Suprapubic skin (tissue), 4 donors: ENCODE measurements around the gene GPN2. TPM values are rescaled to one million over a fixed set of nuclear protein-coding genes. Genes with fewer than 3 reads are reported as not detected.

Source experiments
- DNase-seq, 2 donors: peaks; one replicate each; pipeline ENCODE4 v3.0.0-alpha.2; 2019; ENCODE audit warnings: low spot score in 2 of 2
- H3K27ac ChIP-seq: fragments of 200-600 bp; sonication (generic); one replicate; pipeline ENCODE4 v1.5.1; 2019
- H3K27me3 ChIP-seq: fragments of 200-600 bp; sonication (generic); one replicate; pipeline ENCODE4 v1.5.1; 2019
- H3K36me3 ChIP-seq: fragments of 200-600 bp; sonication (generic); one replicate; pipeline ENCODE4 v1.5.1; 2019
- H3K4me1 ChIP-seq: fragments of 200-600 bp; sonication (generic); one replicate; pipeline ENCODE4 v1.5.1; 2019
- H3K4me3 ChIP-seq: fragments of 200-600 bp; sonication (generic); one replicate; pipeline ENCODE4 v1.5.1; 2019; ENCODE audit warnings: mild to moderate bottlenecking
- H3K9me3 ChIP-seq: fragments of 200-600 bp; sonication (generic); one replicate; pipeline ENCODE4 v1.5.1; 2019
- EP300 ChIP-seq: sonication (generic); formaldehyde crosslinking; IDR thresholded peaks from one replicate; pipeline ENCODE4 v1.6.1; 2017; ENCODE audit warnings: antibody characterized with exemption
- POLR2A ChIP-seq, 2 donors: fragments of 450-650 bp; IDR thresholded peaks; one replicate each; pipeline ENCODE4 v1.6.1; 2017; ENCODE audit warnings: antibody characterized with exemption in 2 of 2, mild to moderate bottlenecking in 2 of 2, moderate library complexity in 2 of 2
- POLR2AphosphoS5 ChIP-seq, 3 donors: sonication (generic); formaldehyde crosslinking; IDR thresholded peaks; one replicate each; pipeline ENCODE4 v1.6.1; 2017; ENCODE audit warnings: antibody characterized with exemption in 3 of 3
- WGBS: methylation state at CpG from one replicate; pipeline ENCODE4 v1.1.5; 2018; 5-methylcytosine and 5-hydroxymethylcytosine counted together
- total RNA-seq, 4 donors: library from RNA; depleted of rRNA; stranded (reverse); fragments of >200 nt; gene quantifications; one replicate each; pipeline ENCODE4 v1.1.0, GENCODE V29; 2016
- TF ChIP-seq, protein P1 (sequence below), 2 donors: fragments of 200-600 bp in 1 of 2; fragments of 450-650 bp in 1 of 2; sonication (generic) in 1 of 2; IDR thresholded peaks; one replicate each; pipeline ENCODE4 v1.5.1; 2016 to 2019; ENCODE audit warnings: antibody characterized with exemption in 2 of 2, mild to moderate bottlenecking in 1 of 2, moderate library complexity in 1 of 2

Gene GPN2
- total RNA-seq, 4 donors from 2014 or later, result 13.2 to 25.3 (median 18.8) TPM

DNA sequence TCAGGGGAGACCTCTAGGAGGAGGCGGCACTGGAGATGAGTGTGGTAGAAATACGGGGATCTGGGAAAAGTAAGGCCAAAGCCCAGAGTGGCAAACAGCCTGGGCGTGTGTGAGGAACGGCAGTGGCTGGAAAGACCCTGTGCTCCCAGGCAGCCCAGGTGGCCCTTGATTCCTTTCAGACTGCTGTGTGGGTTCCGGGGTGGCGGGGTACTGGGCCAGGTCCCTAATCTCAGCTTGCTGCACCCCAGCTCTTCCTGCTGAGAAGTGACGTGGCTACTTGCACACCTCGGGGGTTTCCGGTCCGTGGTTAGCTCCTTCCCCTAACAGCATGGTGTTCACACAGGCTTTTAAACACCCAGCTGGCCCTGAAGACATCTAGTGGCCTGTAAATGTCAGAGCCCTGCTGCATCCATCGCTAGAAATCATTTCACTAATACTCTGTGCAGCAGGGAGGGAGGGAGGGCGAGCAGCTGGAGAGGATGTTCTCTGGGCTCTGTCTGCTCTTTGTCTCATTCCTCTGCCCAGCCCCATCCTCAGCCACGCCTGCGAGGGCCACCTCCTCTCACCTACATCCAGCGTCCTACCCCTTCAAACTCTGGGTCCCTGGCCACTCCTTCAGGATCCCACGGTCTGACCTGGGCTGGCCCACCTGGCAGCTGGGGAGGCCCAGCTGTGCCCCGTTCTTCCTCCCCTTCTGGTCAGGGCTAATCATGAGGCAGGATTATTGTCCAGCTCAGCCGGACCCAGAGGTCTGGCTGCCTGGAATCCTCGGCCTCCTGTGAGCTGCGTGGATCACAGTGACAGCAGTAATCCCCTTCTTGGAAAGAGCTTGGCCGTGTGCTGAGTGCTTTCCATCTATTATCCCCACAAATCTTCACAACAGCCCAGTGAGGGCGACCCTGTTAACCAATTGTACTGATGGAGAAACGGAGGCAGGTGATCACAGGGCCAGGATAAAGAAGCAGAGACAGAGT is 56.4 kb downstream of the GPN2 start:
- no peak for DNase-seq

DNA sequence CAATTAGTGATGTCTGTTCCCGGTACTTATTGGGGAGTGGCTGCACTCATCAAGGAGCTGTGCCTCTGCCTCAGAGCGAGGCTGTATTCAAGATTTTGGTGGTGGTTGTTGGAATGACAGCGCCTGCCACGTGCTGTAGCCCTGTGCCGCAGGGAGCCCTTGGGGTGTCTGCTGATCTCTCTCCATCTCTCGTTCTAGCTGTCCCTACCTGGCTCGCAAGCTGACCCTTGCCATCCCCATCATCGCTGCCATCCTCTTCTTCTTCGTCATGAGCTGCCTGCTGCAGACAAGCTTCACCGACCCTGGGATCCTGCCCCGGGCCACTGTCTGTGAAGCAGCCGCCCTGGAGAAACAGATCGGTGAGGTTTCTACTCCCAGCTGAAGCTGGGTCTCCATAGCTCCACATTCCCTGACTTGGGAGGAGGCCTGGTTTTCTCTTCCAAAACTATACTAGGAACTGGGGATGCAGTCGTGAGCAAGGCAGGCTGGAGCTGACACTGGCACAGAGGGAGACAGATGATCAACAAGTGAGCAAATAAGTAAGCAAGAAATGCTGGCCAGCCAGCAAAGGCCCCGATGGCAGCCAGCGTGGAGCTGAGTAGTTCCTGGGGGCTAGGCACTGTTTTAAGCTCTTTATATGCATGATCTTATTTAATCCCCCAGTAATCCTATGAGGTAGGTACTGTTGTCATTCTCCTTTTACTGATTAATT is 57.7 kb downstream of the GPN2 start:
- Histone ChIP-seq H3K9me3 (no peaks in the 10 kb centered on the region), H3K27ac (no peak overlapping the region), H3K36me3 (peaks cover 36% of the 10 kb centered on the region), H3K27me3 (no peaks in the 10 kb centered on the region), H3K4me3 (no peak overlapping the region), H3K4me1 (peaks cover 27% of the 10 kb centered on the region)
- no peak for TF ChIP-seq POLR2A (IDR thresholded peaks at IDR 0.05)
- TF ChIP-seq, protein P1, sequence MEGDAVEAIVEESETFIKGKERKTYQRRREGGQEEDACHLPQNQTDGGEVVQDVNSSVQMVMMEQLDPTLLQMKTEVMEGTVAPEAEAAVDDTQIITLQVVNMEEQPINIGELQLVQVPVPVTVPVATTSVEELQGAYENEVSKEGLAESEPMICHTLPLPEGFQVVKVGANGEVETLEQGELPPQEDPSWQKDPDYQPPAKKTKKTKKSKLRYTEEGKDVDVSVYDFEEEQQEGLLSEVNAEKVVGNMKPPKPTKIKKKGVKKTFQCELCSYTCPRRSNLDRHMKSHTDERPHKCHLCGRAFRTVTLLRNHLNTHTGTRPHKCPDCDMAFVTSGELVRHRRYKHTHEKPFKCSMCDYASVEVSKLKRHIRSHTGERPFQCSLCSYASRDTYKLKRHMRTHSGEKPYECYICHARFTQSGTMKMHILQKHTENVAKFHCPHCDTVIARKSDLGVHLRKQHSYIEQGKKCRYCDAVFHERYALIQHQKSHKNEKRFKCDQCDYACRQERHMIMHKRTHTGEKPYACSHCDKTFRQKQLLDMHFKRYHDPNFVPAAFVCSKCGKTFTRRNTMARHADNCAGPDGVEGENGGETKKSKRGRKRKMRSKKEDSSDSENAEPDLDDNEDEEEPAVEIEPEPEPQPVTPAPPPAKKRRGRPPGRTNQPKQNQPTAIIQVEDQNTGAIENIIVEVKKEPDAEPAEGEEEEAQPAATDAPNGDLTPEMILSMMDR (IDR thresholded peaks at IDR 0.05), result no peak
- TF ChIP-seq POLR2AphosphoS5 (IDR thresholded peaks at IDR 0.05), result no peak
- no peak for TF ChIP-seq EP300
- DNase-seq, result no peak
- WGBS, result 86% methylated on average over 16 of the region's 16 CpGs

More for the DNA sequence above, 56.4 kb downstream of the GPN2 start:
- Histone ChIP-seq H3K27ac (no peak overlapping the region), H3K4me1 (peaks cover 14% of the 10 kb centered on the region), H3K9me3 (no peaks in the 10 kb centered on the region), H3K4me3 (no peak overlapping the region), H3K36me3 (peaks cover 50% of the 10 kb centered on the region), H3K27me3 (no peaks in the 10 kb centered on the region)
- TF ChIP-seq POLR2AphosphoS5 (IDR thresholded peaks at IDR 0.05) (no peak), POLR2A (IDR thresholded peaks at IDR 0.05) (no peak)
- WGBS, result 82% methylated on average over 14 of the region's 23 CpGs

DNA sequence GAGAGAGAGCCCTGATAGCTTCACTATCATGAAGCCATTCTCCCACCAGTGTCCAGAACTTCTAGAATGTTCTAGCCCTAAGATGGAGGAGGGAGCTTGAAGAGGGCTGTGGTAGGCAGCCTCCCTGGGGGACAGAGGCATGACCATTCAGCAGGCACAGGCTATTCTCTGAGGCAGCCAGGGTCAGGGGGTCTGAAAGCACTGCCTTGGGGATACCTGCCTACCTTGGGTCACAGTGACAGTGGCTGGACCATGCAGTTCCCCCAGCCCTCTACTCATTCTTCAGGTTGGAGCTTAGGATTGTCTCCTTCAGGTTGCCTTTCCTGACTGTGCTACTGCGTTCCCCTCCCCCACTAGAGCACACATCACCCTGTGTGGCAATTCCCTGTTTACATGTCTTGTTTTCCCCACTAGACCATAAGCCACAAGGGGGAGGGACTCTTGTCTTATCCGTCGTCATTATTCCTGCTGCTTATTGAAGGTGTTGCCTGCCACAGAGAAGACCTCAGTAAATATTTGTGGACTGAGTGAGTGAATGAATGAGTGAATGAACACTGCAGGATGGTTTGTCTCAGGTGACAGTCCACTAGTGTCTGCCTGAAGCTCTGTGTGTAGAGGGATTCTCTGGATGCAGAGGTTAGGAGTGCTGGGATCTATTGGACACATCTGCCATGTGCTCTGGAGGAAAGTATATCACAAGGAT is 58.4 kb downstream of the GPN2 start:
- Histone ChIP-seq H3K9me3 (no peaks in the 10 kb centered on the region), H3K36me3 (peaks cover 36% of the 10 kb centered on the region), H3K27ac (no peak overlapping the region), H3K4me1 (peaks cover 32% of the 10 kb centered on the region), H3K27me3 (no peaks in the 10 kb centered on the region), H3K4me3 (no peak overlapping the region)
- 76% methylated on average over 3 of the region's 3 CpGs for WGBS
- TF ChIP-seq POLR2A (IDR thresholded peaks at IDR 0.05) (no peak), EP300 (no peak), POLR2AphosphoS5 (IDR thresholded peaks at IDR 0.05) (no peak)
- TF ChIP-seq, protein P1 (IDR thresholded peaks at IDR 0.05), result no peak
- DNase-seq, result no peak

DNA sequence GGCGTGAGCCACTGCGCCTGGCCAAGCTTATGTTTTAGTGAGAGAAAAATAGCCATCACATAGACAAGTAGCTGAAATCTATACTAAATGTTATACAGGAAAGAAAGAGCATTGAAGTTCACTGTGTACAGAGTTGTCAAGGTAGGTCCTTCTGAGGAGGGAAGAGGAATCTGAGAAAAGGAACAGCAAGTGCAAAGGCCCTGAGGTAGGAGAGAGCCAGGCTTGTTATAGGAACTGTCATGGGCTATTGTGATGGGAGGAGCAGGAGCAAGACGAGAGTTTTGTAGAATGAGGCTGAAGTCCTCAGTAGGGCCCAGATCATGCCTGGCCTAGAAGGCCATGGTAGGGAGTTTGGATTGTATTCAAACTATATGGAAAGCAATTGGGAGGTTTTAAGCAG is 59.0 kb downstream of the GPN2 start:
- DNase-seq, result no peak
- peaks cover 33% of the 10 kb centered on the region for H3K36me3 ChIP-seq
- no peak overlapping the region for H3K4me3 ChIP-seq
- H3K9me3 ChIP-seq, result no peaks in the 10 kb centered on the region
- H3K27me3 ChIP-seq, result no peaks in the 10 kb centered on the region
- TF ChIP-seq, protein P1 (IDR thresholded peaks at IDR 0.05), result no peak
- no peak for TF ChIP-seq POLR2AphosphoS5 (IDR thresholded peaks at IDR 0.05)
- TF ChIP-seq EP300, result no peak
- TF ChIP-seq POLR2A (IDR thresholded peaks at IDR 0.05), result no peak
- 87% methylated on average over 3 of the region's 3 CpGs for WGBS
- no peak overlapping the region for H3K27ac ChIP-seq
- H3K4me1 ChIP-seq, result peaks cover 34% of the 10 kb centered on the region

DNA sequence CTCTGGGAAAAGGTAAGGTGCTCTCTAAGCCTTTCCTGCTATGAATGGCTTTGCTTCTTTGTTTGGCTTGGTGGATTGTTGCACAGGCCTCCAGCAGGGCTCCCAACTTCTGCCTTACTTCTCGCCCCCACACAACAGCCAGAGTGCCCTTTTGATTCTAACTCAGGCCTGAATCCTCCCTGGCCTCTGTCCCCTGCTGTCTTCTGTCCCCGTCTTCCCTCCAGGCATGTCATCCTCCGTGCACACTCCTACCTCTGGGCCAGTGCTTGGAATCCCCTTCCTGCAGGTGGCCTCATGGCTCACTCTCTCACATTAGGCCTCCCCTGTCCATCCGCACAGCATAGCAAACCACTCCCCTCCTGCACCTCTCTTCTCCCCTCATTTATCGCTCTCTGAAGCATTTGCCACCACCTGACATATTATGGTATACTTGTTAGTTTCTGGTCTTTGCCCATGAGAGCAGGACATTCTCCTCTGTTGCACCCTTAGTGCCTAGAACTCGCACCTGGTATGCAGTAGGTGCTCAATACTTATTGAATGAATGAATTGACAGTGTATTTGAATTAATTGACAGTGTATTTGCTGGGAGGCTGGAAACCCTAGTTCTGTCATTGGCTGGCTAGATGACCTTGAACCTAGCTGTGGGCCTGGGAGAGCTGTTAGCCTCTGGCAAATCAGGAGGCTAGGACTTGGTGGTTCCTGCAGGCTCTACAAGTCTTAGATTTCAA is 60.7 kb downstream of the GPN2 start:
- Histone ChIP-seq H3K36me3 (peaks cover 26% of the 10 kb centered on the region), H3K27ac (no peak overlapping the region), H3K4me1 (peaks cover 50% of the 10 kb centered on the region), H3K9me3 (no peaks in the 10 kb centered on the region), H3K27me3 (no peaks in the 10 kb centered on the region), H3K4me3 (no peak overlapping the region)
- TF ChIP-seq, protein P1 (IDR thresholded peaks at IDR 0.05), result no peak
- no peak for DNase-seq
- 77% methylated on average over 6 of the region's 6 CpGs for WGBS
